Measurements from ENCODE around the gene OR52N4. TPM values are rescaled to one million over a fixed set of nuclear protein-coding genes. Genes with fewer than 3 reads are reported as not detected.

The OR52N4 gene
- polyA plus RNA-seq, 1 of the 3 experiments (the other 2 are of a cell fraction), result 0.10 TPM

GRCh38 chr11:5737670-5738392 is 16.2 kb upstream of the OR52N4 start:
- Histone ChIP-seq H3K27ac (ENCODE audit: low read depth in 2 of 2, low read length in 1 of 2) (no peak overlapping the region), H3K4me2 (no peak overlapping the region), H3K79me2 (ENCODE audit: insufficient read depth) (no peaks in the 10 kb centered on the region), H3K27me3 (ENCODE audit: insufficient read depth) (no peaks in the 10 kb centered on the region), H3F3A (replicated peaks; ENCODE audit: insufficient read depth) (no peaks in the 10 kb centered on the region), H3K4me1 (ENCODE audit: control insufficient read depth in 1 of 2, insufficient read depth in 2 of 2, low read depth in 1 of 2, low read length in 1 of 2) (no peaks in the 10 kb centered on the region), H3K9me3 (no peaks in the 10 kb centered on the region), H2AFZ (ENCODE audit: low read depth) (no peak overlapping the region), H3K36me3 (replicated peaks in 1 of 2; ENCODE audit: control insufficient read depth in 1 of 2, insufficient read depth in 2 of 2, low read length in 1 of 2) (no peaks in the 10 kb centered on the region), H3K4me3 (ENCODE audit: low read depth in 2 of 2, low read length in 1 of 2) (no peak overlapping the region), H3K9me2 (0 out of 2 replicates have a peak, but pooled peaks cover 3% of the 10 kb centered on the region), H3K9ac (no peak overlapping the region), H4K20me1 (ENCODE audit: insufficient read depth) (no peaks in the 10 kb centered on the region)
- no peak for DNase-seq
- TF ChIP-seq NRF1 (IDR thresholded peaks at IDR 0.05; ENCODE audit: low read depth, low read length), result no peak
- ChIA-PET CTCF (no interaction called here), POLR2A (no interaction called here)
- WGBS (ENCODE audit: low lambda C conversion rate), result 9% methylated on average over 6 of the region's 6 CpGs

DNA sequence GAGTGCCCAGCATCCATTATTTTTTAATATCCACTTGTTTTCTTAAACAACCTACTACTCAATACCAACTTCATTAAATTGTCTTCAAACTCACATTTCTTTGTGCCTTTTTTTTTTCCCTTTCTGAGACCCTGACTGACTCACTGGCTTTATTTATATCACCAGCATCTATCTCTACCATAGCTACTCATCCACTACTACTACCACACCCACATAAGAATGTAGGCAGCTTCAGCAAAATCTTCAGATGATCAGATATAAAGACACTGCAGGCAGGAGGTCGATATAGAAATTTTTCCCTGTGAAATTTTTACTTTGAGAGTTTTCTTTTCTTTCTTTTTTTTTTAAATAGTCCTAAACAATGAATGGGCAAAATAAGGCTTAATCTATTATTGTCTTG is 15.6 kb upstream of the OR52N4 start:
- no peaks in the 10 kb centered on the region for H3K79me2 ChIP-seq (ENCODE audit: insufficient read depth)
- H3K9me2 ChIP-seq, result peaks cover 3% of the 10 kb centered on the region; the same call in 1 of the 2 replicates
- H3K4me3 ChIP-seq (ENCODE audit: low read depth in 2 of 2, low read length in 1 of 2), result no peak overlapping the region
- TF ChIP-seq SIN3A (IDR thresholded peaks at IDR 0.05; ENCODE audit: borderline replicate concordance, low read depth, low read length) (no peak), FOXJ3 (CRISPR knock-in tag; IDR thresholded peaks at IDR 0.05) (no peak), GATA2 (CRISPR knock-in tag; IDR thresholded peaks at IDR 0.05) (no peak), TCF12 (IDR thresholded peaks at IDR 0.05) (no peak), MXI1 (IDR thresholded peaks at IDR 0.05; ENCODE audit: low read depth, low read length) (no peak), YY1 (IDR thresholded peaks at IDR 0.05; ENCODE audit: low read depth) (no peak), RXRA (IDR thresholded peaks at IDR 0.05; ENCODE audit: borderline replicate concordance, low read depth) (no peak)
- TF ChIP-seq, protein P1, sequence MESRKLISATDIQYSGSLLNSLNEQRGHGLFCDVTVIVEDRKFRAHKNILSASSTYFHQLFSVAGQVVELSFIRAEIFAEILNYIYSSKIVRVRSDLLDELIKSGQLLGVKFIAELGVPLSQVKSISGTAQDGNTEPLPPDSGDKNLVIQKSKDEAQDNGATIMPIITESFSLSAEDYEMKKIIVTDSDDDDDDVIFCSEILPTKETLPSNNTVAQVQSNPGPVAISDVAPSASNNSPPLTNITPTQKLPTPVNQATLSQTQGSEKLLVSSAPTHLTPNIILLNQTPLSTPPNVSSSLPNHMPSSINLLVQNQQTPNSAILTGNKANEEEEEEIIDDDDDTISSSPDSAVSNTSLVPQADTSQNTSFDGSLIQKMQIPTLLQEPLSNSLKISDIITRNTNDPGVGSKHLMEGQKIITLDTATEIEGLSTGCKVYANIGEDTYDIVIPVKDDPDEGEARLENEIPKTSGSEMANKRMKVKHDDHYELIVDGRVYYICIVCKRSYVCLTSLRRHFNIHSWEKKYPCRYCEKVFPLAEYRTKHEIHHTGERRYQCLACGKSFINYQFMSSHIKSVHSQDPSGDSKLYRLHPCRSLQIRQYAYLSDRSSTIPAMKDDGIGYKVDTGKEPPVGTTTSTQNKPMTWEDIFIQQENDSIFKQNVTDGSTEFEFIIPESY (IDR thresholded peaks at IDR 0.05; ENCODE audit: borderline replicate concordance, low read depth), result no peak
- TF ChIP-seq, protein P2, sequence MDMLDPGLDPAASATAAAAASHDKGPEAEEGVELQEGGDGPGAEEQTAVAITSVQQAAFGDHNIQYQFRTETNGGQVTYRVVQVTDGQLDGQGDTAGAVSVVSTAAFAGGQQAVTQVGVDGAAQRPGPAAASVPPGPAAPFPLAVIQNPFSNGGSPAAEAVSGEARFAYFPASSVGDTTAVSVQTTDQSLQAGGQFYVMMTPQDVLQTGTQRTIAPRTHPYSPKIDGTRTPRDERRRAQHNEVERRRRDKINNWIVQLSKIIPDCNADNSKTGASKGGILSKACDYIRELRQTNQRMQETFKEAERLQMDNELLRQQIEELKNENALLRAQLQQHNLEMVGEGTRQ (IDR thresholded peaks at IDR 0.05; ENCODE audit: borderline replicate concordance, low read depth, low read length), result no peak
- TF ChIP-seq, protein P3, sequence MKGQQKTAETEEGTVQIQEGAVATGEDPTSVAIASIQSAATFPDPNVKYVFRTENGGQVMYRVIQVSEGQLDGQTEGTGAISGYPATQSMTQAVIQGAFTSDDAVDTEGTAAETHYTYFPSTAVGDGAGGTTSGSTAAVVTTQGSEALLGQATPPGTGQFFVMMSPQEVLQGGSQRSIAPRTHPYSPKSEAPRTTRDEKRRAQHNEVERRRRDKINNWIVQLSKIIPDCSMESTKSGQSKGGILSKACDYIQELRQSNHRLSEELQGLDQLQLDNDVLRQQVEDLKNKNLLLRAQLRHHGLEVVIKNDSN (IDR thresholded peaks at IDR 0.05; ENCODE audit: borderline replicate concordance, low read depth), result no peak
- no peaks in the 10 kb centered on the region for H3K4me1 ChIP-seq (ENCODE audit: control insufficient read depth in 1 of 2, insufficient read depth in 2 of 2, low read depth in 1 of 2, low read length in 1 of 2)
- no peak overlapping the region for H3K27ac ChIP-seq (ENCODE audit: low read depth in 2 of 2, low read length in 1 of 2)
- H3K4me2 ChIP-seq, result no peak overlapping the region
- H4K20me1 ChIP-seq (ENCODE audit: insufficient read depth), result no peaks in the 10 kb centered on the region
- no peaks in the 10 kb centered on the region for H3F3A ChIP-seq (replicated peaks; ENCODE audit: insufficient read depth)
- ChIA-PET CTCF (no interaction called here), POLR2A (no interaction called here)
- no peak overlapping the region for H2AFZ ChIP-seq (ENCODE audit: low read depth)
- H3K9me3 ChIP-seq, result no peaks in the 10 kb centered on the region
- 0% methylated on average over 1 of the region's 1 CpG for WGBS (ENCODE audit: low lambda C conversion rate)
- DNase-seq, result no peak
- no peaks in the 10 kb centered on the region for H3K27me3 ChIP-seq (ENCODE audit: insufficient read depth)
- H3K36me3 ChIP-seq (replicated peaks in 1 of 2; ENCODE audit: control insufficient read depth in 1 of 2, insufficient read depth in 2 of 2, low read length in 1 of 2), result no peaks in the 10 kb centered on the region
- H3K9ac ChIP-seq, result no peak overlapping the region
